GM19324 (cell line): ENCODE results near the gene THBS3.
"Not testable (repeated sequence)": the region's sequence is repeated elsewhere in the genome, so short reads cannot be mapped to it uniquely, and the experiment has no call there.

Source experiments
- ATAC-seq: cut with Tn5 transposase; IDR thresholded peaks from one replicate; pipeline ENCODE4 v1.9.1; 2021; ENCODE audit warnings: mild to moderate bottlenecking, moderate library complexity; ENCODE audit not compliant: unreplicated experiment, low FRiP score

The THBS3 gene

GRCh38 chr1:155192346-155193274 is 15.1 kb downstream of the THBS3 start:
- ATAC-seq = no peak

GRCh38 chr1:155191904-155192303 is 15.8 kb downstream of the THBS3 start:
- ATAC-seq = no peak

DNA sequence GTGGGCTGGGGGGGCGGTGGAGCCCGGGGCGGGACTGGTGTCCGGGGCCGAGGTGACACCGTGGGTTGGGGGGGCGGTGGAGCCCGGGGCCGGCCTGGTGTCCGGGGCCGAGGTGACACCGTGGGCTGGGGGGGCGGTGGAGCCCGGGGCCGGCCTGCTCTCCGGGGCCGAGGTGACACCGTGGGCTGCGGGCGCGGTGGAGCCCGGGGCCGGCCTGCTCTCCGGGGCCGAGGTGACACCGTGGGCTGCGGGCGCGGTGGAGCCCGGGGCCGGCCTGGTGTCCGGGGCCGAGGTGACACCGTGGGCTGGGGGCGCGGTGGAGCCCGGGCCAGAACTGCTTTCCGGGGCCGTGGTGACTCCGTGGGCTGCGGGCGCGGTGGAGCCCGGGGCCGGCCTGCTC is 17.8 kb downstream of the THBS3 start:
- not testable (repeated sequence) for ATAC-seq

DNA sequence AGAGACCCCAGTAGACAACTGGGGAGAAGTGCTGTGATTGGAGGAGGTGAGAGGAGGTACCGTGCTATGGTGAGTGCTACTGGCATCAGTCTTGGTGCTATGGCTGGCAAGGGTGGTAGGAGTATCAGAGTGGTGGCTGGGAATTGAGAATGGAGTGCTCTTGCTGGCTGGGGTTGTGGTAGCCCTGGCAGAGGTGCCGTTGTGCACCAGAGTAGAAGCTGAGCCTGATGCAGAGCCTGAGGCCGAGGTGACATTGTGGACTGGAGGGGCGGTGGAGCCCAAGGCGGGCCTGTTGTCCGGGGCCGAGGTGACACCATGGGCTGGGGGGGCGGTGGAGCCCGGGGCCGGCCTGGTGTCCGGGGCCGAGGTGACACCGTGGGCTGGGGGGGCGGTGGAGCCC is 19.4 kb downstream of the THBS3 start:
- no peak for ATAC-seq

DNA sequence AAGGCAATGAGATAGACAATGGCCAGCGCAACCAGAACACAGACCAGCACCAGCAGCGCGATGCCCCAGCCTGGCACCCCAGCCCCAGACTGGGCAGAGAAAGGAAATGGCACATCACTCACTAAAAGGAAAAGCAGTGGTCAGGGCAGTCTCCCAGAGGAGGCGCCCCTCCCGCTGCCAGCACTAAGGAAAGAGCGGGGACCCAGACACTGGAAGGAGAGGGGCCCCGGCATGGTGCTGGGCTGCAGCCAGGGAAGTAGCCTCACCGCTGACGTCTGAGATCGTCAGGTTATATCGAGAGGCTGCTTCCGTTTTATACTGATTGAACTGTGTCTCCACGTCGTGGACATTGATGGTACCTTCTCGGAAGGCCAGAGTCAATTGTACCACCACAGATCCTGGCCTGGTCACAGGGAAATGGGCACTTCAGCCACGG is 20.2 kb downstream of the THBS3 start:
- ATAC-seq = no peak

- ATAC-seq = no peak
These were observed 20.8 kb downstream of the THBS3 start for GRCh38 chr1:155186794-155187455.

DNA sequence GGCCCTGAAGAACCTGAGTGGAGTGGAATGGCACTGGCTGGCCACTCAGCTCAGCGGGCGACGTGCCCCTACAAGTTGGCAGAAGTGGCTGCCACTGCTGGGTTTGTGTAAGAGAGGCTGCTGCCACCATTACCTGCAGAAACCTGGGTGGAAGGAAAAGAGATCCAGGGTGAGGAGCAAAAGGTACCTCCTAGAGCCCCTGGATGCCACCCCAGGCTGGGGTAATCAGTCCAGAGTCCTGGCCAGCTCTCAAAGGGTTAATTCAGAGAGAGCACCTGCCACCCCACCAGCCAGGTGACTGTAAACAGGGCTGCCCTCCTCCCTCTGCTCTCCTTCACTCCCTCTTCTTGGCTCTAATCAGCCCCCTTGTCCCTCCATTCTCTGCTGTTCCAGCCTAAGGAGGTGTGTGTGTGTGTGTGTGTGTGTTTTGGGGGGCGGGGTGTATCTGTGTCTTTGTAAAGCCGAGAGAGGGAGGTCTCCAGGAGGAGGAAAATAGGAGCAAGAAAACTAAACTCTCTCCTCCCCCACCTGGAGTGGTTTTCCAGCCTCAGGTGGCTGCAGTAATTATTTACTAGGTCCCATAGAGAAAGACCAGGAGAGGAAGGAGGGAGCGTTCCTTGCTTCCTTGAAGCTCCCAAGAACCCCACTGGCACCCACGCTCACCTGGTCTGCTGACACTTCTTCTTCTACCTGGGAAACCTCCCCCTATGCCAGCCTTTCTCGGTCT is 21.5 kb downstream of the THBS3 start:
- no peak for ATAC-seq

- peak; percentile 12 for ATAC-seq
These were observed 22.0 kb downstream of the THBS3 start for GRCh38 chr1:155185783-155186066.

- peak; percentile 76 for ATAC-seq
These were observed 22.6 kb downstream of the THBS3 start for GRCh38 chr1:155184835-155185782.

DNA sequence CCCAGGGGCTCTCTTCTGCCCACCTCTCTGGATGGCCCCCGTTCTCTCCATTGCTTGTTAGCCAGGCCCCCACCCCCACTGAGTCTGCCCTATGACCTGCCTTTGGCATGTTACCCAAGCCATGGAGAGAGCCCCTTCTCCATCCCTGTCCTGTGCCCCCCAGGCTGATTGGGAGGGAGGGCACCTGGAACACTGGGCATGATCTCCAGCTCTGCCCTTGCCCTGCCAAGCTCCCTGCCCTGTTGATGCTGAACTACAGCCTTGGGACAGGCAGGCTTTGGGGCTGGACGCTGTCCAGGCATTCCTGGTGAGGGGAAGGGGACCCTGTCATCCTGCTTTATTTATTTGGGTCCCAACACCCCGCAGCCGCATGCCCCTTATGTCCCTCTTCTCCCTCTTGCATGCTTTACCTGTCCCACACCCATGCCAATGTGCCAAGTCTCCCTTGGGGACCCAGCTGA is 23.3 kb downstream of the THBS3 start:
- no peak for ATAC-seq

- ATAC-seq = no peak
These were observed 23.9 kb downstream of the THBS3 start for GRCh38 chr1:155183775-155184221.

DNA sequence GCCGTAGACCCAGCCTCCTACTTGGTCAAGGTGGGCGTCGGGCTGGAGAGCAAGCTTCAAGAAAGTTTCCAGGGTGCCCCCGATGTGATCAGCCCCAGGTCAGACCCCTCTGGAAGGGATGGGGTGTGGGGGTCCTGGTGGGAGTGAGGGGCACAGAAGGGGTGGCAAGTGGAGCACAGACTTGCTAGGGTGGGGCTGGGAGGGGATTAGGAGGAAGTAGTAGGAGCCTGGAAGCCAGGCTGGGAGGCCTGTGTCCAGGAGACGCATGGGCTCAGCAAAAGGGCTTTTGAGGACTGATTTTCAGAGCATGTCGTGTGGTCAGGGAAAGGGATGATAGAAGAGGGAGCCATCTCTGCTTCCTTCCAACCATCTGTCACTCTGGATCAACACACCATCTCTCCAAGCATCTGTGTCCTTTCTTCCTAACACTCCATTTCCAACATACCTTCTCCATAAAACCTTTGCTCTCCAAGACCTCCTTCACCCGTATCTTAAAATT is 25.6 kb downstream of the THBS3 start:
- ATAC-seq = no peak

- ATAC-seq = no peak
These were observed 26.2 kb downstream of the THBS3 start for GRCh38 chr1:155181371-155182051.

DNA sequence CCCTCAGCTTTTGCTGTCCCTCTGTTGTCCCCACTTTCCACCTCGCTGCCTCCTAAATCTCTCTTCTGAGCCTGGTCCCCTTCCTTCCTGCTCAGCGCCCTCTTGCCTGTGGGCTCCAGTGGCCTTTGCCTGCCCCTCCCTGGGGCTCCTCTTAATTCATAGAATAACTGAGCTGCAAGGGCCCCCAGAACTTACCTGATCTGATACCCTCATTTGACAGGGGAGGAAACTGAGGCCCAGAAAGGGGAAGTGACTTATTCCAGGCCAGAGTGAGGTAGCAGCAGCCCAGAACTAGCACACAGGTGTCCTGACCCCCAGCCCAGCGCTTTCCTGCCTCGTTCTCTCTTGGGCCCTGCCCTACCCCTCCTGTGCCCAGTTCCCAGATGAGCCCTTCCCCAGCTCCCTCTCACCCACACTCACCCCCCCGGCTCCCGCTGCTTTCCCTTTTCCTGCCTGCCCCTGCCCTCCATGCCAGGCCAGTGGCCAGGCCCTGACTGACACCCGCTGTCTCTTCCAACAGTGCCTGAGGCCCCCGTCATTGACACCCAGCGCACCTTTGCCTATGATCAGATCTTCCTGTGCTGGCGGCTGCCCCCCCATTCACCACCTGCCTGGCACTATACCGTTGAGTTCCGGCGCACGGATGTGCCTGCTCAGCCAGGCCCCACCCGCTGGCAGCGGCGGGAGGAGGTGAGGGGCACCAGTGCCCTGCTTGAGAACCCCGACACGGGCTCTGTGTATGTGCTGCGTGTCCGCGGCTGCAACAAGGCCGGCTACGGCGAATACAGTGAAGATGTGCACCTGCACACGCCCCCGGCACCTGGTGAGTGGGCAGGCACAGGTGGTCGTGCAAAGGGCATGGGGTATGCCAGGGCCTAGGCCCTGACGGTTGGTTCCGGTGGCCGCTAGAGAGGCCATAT is 28.3 kb downstream of the THBS3 start:
- ATAC-seq = no peak

DNA sequence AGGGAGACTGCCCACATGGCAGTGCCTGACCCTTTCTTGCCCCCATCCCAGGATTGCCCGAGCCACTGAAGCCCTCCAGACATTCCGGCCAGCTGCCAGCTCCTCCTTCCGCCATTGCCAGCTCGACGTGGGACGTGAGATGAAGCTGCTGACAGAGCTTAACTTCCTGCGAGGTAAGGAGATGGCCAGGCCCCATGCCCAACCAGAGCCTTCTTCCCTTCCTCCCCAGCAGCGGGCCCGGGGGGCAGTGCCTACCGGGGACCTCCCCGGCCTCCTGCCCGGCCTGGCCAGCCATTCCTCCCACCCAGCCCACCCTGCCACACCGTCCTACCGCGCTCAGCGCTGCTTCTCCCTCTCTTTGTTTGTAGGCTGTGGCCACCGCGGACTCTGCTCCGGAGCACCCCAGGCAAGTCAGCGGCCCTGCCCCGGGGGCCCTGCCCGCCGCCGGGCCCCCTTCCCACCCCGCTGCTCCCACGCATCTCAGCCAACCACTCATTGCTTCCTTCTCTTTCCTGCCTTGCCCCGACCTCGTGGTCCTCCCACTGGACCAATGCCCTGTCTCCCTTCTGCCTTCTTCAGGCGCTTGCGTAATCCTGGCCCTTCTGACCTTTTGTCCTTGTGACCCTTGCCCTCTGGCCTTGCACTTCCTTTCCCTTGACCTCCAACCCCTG is 29.1 kb downstream of the THBS3 start:
- ATAC-seq = no peak

DNA sequence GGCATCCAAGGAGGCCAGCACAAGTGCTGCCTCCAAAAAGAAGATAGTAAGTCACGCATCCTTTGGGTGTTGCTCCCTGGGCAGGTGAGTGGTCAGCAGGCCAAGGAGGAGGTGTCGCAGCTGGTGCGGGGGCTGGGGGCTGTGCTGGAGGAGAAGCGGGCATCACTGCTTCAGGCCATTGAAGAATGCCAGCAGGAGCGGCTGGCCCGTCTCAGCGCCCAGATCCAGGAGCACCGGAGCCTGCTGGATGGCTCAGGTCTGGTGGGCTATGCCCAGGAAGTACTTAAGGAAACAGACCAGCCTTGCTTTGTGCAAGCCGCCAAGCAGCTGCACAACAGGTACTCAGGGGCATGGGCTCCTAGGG is 29.8 kb downstream of the THBS3 start:
- no peak for ATAC-seq

DNA sequence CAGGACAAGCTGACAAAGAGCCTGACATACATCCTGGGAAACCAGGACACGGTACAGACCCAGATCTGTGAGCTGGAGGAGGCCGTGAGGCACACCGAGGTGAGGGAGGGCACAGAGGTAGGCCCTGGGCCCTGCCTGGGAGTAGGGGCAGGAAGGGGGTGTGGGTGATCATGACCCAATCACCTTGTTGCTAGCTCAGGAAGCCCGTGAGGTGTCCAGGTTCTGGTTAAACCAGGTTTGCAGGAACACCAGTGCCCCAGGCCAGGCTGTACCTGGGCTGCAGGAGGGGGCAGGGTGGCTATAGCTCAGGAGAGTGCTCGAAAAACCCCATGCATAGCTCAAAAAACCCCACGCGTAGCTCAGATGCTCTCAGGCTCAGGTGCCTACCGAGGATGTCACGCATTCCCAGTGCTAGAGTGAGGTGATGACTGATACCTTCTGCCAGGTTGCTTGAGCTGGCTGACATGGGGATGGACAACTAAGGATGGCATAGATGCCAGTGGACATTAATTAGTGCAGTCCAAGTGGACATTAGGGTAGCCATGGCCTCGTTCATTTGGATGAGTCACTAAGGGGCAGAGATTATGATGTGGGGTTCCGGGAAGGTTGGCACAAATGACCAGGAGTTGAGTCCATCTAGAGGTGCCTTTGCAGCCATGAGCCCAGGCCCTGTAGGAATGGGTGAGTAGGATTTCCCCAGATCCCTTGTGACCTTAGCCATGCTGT is 30.3 kb downstream of the THBS3 start:
- no peak for ATAC-seq
